Fibroblast of peridontal ligament (primary cell): ENCODE results near the gene MGRN1.
A peak's percentile ranks its signal among the peaks of the same experiment; 100 is the strongest.

ENCODE experiments used
- DNase-seq: peaks from one replicate; pipeline ENCODE4 v3.0.0-alpha.2; 2010; ENCODE audit errors: extremely low read depth

MGRN1 gene

DNA sequence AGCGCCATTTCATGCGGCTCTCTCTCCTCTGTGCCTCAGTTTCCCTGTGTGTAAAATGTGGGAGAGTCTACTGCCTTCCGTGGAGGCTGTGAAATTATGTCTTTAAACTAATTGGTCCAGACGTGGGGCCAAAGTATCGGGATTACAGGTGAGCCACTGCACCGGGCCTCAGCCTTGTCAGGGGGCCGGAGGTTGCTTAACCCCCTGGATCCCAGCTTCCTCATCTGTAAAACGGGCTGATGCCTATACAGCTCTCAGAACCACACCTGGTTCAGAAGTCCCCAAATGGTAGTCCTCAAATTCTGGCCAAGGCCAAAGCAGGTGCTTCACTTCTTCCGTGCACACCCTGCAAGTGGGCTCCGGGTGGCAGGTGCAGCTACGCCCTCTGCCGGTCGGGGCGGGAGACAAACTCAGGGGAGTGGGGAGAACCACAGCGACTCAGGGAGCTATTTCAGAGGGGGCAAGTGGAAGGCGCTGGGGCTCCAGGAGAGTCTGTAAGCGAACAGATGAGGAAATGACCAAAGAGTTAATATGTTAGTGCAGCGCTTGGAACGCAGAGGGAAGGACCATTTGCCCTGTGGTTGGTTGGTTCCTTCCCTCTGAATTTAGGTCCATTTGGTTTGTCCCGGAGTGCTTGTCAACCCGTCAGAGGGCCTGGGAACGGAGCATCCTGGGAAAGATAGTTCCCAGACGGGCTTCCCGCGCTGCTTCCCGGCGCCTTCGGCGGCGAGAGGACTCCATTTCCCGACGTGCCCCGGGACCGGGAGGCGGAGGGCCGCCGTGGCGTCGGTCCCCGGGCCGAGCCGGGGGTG lies at the start of gene MGRN1:
TSS of gene MGRN1 (plus strand) at position 812 of the 812 bp plus-strand sequence. CDS start 135 bp downstream, outside the sequence.
- DNase-seq: peak; percentile 98

DNA sequence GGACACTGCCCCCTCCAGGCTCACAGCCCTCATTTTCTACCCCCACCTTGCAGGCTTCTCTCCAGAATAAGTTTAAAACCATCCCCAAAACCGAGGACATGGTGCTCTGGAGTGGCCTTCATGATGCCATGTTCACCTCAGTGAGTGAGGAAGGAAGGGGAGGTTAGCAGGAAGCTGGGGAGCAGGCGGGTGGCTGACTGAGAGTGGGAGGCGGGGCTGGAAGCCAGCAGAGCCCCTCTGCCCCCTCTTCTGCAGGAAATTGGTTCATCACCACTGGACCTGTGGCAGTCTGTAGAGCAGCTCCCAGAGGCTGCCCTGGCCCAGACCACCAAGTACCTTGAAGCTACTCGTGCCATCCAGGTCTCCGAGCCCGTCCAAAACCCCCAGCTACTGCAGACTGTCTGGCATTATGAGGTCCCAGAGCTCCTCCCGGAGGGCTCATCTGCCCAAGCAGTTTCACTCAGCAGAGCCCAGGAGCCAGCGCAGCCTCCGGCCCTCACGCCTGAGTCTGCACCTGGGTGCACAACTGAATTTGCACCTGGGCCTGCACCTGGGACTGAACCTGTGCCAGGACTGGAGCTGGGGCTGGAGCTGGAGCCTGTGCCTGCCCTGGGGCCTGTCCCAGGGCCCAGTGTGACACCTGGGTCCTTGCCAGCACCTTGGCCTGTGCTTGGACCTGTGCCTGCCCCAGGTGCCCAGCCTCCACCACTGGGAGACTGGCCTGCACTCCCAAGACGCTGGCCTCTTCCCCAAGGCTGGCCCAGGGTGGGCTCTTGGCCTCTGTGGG lies 49.5 kb upstream of the MGRN1 start:
- no peak for DNase-seq

DNA sequence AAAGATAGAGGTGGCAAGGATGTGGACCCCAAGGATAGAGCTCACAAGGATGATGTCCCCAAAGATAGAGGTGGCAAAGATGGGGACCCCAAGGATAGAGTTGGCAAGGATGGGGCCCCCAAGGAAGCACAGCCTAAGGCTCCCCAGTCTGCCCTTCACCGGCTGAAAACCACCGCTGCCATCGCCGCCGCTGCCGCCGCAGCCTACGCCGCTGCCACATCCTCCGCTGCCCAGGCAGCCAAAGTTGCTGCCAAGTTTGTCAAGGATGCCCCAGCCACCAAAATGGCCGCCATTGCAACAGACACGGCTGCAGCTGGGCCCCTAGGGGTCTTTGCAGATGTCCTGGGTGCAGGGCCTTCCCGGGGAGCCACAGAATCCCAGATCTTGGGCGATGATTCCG lies 48.6 kb upstream of the MGRN1 start:
- DNase-seq: no peak

DNA sequence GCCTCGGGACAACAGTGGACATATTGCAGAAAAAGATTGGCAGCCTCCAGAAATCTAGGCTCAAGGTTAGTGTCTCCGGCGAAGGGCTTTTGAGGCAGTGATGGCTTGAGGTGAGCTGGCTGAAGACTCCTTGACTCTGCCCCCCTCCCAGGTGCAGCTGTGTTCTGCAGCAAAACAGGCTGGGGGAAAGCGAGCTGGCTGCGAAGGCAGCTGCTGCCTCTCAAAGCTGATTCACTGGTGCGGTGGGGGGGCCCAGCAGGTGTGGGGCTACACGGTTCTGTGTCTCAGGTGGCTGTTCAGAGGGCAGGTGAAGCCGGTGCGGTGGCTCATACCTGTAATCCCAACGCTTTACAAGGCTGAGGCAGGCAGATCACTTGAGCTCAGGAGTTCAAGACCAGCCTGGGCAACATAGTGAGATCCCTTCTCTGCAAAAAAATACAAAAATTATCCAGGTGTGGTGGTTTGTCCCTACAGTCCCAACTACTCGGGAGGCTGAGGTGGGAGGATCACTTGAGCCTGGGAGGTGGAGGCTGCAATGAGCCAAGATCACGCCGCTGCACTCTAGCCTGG lies 45.6 kb upstream of the MGRN1 start:
- DNase-seq: no peak

DNA sequence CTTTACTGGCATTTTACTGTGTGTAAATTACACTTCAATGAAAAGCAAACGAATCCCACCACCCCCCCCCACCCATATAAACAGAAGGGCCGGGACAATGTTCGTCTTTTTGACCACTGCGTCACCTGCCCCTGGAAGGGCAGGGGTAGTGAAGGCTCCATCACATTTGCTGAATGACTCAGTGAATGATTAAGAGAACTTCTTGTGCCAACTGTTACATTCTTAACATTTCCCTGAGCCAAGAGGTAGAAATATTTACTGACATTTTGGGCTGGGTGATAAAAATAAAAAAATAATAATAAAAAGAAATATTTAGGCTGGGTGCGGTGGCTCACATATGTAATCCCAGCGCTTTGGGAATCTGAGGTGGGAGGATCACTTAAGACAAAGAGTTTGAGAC lies 44.4 kb upstream of the MGRN1 start:
- DNase-seq: no peak

DNA sequence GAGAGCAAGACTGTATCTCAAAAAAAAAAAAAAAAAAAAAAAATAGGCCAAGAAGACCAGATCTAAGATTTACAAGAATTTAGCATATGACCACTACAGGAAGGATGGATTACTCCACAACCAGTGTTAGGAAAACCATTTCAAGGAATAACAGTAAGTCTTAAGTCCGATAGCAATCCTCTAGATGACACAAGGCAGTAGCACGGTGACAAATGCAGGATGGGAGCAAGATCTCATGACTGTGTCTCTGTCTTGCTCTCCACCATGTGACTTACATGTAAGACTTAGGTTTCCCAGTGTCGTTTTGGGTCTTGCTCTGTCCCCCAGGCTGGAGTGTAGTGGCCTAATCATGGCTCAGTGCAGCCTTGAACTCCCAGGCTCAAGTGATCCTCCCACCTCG lies 40.7 kb upstream of the MGRN1 start:
- no peak for DNase-seq

DNA sequence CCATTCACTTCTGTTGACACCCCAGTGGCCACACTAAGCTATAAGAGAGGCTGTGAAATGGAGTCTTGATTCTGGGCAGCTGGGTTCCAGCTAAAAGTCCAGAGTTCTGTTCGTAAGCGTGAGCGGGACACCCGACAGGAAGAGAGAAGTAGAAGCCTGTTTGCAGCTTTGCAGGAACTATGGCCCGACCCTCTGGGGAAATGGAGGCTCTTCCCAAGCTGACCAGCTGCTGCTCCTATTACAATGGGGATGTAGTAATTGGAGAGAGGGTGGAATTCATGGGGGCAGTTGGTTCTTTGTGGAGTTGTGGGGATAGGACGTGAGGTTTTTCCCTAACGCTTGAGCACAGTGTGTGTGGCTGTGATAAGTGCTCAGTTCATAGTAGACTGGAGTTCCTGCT lies 38.3 kb upstream of the MGRN1 start:
- DNase-seq: no peak

DNA sequence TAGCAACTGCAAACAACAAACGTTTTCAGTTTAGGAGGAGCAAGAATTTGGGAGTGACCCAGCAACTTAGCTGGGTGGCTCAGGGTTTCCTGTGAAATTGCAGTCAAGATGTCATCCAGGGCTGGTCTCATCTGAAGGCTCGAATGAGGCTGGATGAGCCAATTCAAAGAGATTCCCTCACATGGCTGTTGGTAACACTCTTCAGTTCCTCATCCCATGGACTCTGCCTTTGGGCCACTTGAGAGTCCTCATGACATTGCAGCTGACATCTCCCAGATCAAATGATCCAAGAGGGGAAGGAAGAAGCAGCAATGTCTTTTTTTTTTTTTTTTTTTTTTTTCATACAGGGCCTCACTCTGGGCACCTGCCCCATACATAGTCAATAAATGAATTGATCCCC lies 36.2 kb upstream of the MGRN1 start:
- DNase-seq: no peak

DNA sequence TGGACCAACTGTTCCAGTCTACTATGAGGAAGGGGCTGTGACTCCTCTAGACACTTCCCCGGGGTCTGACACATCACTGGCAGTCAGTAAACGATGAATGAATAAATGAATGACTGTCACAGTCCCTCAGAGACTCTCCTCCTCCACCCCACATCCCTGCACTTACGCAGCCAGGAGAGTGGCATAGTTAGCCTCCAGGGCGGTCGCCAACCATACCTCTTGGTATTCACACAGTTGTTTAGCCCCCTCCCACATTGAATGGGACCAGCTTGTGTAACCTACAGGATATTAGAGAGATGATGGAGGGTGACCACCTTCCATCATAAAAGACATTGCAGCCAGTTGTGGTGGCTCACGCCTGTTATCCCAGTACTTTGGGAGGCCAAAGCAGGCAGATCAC lies 35.7 kb upstream of the MGRN1 start:
- no peak for DNase-seq

DNA sequence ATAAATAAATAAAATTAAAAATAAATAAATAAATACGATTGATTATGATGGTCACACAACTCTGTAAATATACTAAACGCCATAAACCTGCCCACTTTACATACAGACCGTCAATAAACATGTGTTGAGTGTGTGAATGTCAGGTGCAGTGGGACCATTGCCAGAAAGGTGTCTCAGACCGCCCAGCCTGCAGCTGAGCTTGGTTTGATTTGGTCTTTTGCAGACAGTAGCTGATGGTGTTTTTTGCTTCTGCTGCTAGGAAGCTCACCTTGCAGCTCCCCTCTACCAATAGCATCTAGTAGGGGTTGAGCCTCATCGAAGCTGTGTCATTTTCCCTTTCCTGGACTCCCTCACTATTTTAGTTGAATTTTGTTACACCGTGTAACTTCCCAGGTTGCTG lies 33.4 kb upstream of the MGRN1 start:
- no peak for DNase-seq

DNA sequence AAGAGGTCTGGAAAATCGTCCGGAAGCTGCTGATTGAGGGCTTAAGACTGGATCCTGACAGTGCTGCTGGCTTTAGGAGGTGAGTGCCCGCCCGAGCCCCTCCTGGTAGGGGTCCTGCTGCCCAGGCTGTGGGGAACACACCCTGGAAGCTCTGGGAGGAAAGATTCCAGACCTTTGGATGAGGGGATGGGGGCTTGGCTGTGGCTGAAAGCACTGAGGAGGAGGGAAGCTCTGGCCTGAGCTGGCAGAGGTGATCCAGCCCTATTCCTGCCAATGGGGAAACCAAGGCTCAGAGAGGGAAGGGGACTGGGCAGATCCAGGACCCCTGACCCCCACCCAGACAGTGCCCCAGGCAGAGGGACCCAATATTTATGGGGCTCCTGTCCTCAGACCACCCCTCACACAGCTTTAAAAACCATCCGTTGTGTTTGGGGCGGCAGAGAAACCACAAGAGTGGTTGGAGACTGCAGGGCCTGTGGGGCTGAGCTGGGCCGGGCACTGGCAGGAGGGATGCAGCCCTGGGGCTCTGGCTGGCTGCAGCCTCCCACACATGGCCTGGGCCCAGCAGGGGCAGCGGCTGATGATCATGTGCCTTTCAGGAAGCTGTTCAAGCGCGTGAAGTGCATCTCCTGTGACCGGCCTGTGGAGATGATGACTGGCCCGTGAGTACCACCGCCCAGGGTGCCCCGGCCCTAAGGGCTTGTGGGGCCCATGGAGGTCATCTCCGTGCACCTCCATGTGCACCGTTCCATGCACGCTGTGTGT lies 32.7 kb upstream of the MGRN1 start:
- no peak for DNase-seq

DNA sequence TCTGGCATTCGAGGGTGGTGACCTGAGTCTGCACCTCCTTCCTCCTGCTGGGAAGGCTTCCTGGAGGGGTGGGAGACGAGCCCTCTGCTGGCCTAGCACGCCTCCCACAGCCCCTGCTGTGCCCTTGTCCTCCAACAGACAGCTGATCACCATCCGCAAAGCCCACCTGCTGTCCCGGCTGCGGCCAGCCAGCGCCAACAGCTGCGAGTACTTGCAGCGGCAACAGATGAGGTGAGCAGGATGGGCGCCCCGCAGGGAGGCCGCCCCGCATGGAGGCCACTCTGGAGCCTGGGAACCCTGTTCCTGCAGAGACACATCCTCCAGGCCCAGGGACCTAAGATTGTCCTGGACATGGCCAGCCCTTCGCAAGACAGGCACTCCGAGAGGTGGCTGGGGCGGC lies 31.5 kb upstream of the MGRN1 start:
- no peak for DNase-seq

DNA sequence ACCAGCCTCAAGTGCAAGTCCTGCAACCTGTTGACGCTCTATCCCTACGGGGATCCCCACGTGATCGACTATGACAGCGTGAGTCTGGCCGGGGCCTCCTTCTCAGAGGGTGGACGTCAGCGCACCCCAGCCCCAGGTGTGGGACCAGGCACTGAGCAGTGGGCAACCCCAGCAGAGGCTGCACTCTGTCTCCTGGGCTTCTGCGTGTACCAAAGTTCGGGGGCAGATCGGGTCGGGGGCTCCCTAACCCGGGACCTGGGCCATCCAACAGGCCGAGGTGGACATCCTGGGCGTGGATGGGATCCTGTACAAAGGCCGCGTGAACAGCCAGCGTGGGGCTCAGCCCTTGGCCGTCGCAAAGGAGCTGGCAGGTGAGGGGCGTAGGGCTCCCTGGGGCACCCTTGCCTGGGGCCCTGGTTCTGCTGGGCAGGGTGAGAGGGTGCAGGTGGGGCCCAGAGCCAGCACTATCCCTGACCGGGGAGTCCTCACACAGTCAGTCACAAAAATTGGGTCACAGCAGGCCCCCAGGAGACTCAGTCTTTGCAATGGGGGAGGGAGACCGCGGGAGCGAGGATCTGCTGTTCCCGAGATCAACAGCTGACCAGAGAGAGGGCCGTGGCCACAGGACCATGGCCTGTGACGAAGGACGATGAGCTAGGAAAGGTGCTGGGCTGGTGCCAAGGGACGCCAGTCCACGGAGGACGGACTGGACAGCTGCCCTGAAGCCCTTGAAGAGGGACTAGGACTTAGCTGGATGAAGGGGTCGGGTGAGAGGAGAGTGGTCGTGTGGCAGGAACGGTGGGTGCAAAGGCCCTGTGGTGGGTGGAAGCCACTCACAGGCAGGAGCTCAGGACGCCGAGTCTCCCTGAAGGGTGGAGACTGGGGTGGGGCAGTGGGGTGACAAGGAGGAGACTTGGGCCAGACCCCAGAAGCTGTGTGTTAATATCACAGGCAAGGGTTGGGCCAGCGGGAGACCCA lies 29.9 kb upstream of the MGRN1 start:
- no peak for DNase-seq

DNA sequence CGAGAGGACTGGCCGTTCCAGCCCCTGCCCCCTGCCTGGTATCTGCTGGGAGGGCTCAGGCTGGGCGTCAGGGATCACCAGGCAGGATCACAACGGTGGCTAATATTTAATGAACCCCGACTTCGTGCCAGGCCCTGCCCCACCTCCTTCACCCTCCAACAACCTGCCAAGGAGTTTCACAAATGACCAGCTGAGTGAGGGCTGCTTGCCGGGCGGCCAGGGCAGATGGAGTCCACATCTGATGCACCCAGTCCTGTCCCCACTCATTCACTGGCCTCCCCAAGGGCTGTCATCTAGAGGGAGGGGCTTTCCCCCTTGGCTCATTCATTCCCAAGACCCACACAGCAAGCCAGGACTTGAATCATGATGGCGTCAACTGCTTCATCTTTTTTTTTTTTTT lies 27.5 kb upstream of the MGRN1 start:
- no peak for DNase-seq

DNA sequence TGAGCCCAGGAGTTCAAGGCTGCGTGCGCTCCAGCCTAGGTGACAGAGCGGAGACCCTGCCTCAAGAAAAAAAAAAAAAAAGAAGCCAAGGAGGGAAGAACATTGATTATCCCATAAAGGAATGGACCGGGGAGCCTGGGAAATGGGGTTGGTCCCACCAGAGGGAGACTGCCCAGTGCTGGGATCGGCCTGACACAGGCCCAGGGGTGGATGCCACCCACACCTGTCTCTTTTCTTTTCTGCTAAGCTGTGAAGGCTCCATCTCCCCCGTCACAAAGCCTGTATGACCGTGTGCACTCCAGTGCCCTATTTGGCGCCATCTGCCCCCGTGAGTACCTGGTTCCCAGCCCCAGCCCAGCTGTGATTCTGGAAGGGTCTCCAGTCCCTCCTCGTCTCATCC lies 25.6 kb upstream of the MGRN1 start:
- DNase-seq: no peak

DNA sequence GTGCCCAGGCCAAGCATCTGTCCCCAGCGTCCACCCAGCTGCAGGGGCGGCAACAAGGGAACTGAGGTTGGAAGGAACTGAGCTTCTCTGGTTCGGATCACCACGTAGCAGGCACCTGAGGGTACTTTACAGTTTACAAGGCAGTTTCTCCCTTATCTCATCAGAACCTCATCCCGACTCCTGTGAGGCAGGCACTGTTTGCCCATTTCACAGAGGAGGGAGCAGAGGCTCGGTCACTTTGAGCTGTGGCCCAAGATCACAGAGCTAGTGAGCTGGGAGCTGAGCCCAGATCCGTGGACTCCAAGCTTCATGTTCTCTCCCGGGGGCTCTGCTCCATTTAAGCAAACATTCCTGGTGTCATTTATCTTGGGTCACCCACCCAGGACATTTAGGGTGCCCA lies 25.1 kb upstream of the MGRN1 start:
- no peak for DNase-seq

DNA sequence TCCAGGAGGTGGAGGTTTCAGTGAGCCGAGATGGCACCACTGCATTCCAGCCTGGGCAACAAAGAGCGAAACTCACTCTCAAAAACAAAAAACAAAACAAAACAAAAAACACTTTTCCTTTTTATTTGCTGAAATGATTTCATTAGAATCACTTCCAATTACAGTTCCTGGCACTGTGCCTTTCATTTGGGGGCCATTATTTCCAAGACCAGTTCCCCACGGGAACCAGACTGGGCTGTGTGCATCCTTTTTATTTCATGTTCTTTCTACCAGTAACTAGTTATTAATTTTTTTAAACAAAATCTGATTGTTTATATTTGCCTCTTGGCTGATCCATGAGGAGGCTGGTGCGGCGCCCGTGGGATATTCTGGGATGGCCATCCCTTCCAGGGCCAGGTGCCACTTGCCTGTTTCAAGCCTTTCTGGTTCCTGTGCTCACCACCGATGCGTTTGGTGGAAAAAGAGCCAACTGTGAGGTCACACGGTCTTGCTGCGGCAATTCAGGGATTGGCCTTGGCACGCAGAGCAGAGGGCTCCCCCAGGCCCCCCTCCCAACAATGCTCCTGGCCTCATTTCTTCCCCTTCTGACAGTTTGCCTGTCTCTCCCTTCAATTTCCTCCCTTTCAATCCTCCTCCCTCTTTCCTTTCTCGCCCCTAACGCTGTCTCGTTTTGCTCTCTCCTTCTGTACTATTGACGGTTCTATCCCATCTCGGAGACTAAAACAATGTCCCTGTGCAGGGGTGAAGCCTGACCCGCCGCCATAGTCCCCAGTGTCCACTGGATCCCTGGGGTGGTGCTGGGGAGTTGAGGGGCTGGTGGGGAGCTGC lies 23.4 kb upstream of the MGRN1 start:
- peak; percentile 31 for DNase-seq

DNA sequence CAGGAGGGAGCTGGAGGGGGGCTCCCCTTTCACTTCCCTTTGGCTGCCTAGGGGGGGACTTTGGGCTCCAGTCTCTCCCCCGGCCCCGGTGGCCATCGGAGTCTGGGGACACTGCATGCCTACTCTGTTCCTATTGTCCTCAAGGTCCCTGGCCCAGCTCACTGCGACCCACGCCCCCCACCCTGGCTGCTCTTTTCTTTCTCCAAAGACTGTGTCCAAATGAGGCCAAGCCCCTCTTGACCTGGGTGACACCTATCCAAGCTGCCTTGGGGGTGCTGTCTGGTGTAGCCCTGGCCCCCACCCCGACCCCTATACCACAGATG lies 22.8 kb upstream of the MGRN1 start:
- DNase-seq: no peak

DNA sequence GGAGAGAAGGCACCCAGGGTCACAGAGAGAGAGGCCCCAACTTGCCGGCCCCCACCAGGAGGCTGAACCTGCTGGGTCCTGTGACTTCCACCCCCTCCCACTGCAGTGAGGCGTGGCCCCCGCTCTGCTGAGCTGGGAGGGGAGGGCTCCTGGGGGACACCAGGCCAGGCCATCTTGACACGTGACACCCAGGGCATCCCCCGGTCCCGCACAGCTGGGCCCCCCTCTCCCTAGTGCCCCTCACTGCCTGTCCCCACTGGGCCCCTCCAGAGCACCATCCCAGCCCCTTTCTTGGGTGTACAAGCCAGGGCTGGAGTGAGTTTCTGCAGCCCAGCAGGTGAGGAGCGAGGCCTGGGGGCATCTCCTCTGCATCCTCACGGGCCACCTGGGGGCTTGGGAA lies 22.3 kb upstream of the MGRN1 start:
- no peak for DNase-seq

DNA sequence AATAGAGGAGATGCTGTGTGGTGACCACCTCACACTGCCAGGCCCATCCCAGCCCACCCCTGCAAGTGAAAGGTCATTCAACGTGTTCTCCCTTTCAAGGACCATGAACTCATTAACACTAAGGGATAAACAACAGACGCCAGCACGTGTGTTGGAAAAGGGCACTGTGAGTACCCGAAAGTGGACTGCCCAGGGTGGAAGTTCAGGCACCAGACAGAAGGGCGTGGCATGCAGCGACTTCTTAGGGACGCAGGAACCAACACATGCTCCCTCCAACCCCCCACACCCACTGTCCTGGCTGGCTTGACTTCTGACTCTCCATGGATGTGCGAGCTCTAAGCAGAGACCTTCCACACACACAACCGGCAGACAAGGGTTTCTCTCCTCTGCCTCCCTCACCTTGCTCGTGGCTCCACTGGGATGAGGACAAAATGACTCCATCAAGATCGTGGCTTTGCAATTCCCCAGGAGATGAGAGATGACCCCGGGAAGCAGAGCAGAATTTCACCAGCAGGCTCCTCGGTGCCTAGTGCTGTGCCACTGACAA lies 20.9 kb upstream of the MGRN1 start:
- no peak for DNase-seq
